Measurements from ENCODE around the gene HIVEP3. TPM values are rescaled to one million over a fixed set of nuclear protein-coding genes. Genes with fewer than 3 reads are reported as not detected.

Gene HIVEP3
- total RNA-seq, 2 donors from 2014 or later, result 2.3 to 12.8 TPM

DNA sequence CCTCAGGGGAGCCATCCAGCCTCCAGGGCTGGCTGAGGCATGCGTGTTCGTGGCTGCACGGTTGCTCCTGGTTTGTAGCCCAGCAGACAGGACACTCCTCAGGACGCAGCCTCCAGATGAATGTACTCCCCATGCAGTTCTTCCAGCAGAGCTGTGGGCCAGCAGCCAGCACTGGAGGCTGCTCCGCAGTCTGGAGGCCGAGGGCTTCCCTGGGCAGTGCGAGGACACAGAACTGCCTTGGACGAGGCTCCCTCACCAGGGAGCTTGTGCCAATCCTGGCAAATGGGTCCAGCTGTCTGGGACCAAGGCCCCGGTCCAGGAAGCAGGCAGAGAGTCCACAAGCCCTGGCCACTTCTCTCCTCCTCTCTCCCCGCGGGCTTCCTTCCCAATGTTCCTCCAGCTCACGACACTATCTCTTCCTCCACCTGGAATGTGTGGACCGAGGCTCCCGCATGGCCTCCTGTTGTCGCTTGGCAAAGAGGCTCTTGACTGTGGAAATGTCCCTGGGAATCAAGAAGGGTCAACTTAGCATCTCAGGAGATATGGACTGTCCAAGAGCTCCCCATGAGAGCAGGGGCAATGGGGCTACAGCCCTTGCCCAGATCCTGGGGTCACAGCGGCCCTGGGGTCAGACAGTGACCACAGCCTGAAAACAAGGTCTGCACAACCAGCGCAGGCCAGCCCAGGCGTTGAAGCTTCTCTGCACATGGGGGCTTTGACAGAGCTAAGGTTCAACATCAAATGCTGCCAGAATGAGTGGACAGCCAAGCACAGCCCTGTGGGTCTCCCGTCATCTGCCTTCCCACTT, 439.5 kb downstream of the HIVEP3 start:
- H3K27me3 ChIP-seq (replicated peaks; ENCODE audit: insufficient read depth), result no peaks in the 10 kb centered on the region
- H3K9me3 ChIP-seq, result no peaks in the 10 kb centered on the region
- H3K4me1 ChIP-seq (ENCODE audit: control insufficient read depth in 1 of 2, low read depth in 2 of 2), result peaks cover 20 to 57% of the 10 kb centered on the region in 2 donors
- H3K36me3 ChIP-seq, result no peaks in the 10 kb centered on the region
- TF ChIP-seq, protein P1, sequence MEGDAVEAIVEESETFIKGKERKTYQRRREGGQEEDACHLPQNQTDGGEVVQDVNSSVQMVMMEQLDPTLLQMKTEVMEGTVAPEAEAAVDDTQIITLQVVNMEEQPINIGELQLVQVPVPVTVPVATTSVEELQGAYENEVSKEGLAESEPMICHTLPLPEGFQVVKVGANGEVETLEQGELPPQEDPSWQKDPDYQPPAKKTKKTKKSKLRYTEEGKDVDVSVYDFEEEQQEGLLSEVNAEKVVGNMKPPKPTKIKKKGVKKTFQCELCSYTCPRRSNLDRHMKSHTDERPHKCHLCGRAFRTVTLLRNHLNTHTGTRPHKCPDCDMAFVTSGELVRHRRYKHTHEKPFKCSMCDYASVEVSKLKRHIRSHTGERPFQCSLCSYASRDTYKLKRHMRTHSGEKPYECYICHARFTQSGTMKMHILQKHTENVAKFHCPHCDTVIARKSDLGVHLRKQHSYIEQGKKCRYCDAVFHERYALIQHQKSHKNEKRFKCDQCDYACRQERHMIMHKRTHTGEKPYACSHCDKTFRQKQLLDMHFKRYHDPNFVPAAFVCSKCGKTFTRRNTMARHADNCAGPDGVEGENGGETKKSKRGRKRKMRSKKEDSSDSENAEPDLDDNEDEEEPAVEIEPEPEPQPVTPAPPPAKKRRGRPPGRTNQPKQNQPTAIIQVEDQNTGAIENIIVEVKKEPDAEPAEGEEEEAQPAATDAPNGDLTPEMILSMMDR (IDR thresholded peaks at IDR 0.05), result no peak
- ATAC-seq (ENCODE audit: insufficient number of reproducible peaks, low FRiP score, low read depth), result no peak
- no peak overlapping the region for H3K4me3 ChIP-seq
- no peak for DNase-seq (ENCODE audit: low spot score)
- peak overlapping the region in 1 of 2 donors; percentile 45 for H3K27ac ChIP-seq

DNA sequence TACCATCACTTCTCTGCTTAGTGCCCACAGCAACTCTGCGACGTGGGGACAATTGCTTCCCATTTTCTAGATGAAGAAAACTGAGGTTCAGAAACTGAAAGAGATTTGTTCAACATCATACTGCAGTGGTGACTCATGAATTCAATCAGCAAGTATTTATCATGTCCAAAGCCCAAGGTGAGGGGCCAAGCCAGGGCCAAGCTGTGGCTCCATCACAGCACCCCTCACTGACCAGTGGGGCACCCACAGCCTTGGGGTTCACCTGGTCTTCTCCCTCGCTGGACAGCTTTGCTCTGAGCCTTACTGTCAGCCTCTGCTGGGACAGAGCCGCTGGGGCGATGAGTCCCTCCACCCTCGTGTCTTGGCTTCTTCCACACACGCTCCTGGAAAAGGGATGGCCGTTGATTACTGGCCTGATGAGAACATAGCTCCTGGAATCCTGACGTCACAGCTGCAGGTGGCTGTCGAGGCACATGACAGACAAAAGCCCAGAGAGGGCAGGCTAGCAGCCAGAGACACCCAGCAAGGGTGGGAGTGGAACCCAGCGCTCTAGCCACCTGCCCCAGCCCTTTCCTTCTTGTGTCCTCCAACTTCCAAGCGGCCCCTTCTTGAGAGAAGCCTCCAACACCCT, 440.5 kb downstream of the HIVEP3 start:
- no peaks in the 10 kb centered on the region for H3K36me3 ChIP-seq
- H3K27ac ChIP-seq, result no peak overlapping the region
- no peaks in the 10 kb centered on the region for H3K27me3 ChIP-seq (replicated peaks; ENCODE audit: insufficient read depth)
- H3K4me1 ChIP-seq (ENCODE audit: control insufficient read depth in 1 of 2, low read depth in 2 of 2), result peaks cover 24 to 60% of the 10 kb centered on the region in 2 donors
- TF ChIP-seq, protein P1 (IDR thresholded peaks at IDR 0.05), result no peak
- H3K9me3 ChIP-seq, result no peaks in the 10 kb centered on the region
- ATAC-seq (ENCODE audit: insufficient number of reproducible peaks, low FRiP score, low read depth), result no peak
- no peak overlapping the region for H3K4me3 ChIP-seq
- DNase-seq (ENCODE audit: low spot score), result no peak

DNA sequence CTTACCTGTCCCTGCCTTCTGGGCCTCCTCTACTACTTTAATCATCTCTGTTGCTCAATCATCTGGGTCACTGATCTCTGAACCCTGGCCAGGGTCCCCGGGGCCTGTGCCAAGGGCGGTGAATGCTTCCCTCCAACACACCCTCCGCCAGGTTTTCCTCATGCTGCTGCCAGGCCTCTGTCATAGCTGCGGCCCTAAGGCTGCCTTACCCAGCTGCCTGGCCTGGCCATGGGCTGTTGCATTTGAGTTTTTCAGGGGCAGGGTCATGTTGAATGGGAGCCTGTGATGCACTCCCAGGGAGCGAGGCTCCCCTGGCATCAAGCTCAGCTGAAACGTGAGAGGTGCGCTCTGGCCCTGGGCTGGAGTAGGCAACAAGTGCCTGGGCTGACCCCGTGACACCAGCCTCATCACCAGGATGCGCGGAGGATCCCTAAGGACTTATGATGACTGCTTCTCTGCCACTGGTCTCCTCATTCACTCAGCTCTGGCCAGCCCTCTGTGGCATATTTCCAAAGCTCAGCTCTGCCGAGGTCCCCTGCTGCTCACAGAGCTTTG, 441.8 kb downstream of the HIVEP3 start:
- H3K4me1 ChIP-seq (ENCODE audit: control insufficient read depth in 1 of 2, low read depth in 2 of 2), result peaks cover 24 to 60% of the 10 kb centered on the region in 2 donors
- ATAC-seq (ENCODE audit: insufficient number of reproducible peaks, low FRiP score, low read depth) (no peak), DNase-seq (ENCODE audit: low spot score) (no peak)
- H3K9me3 ChIP-seq, result no peaks in the 10 kb centered on the region
- H3K27ac ChIP-seq, result no peak overlapping the region
- no peaks in the 10 kb centered on the region for H3K36me3 ChIP-seq
- no peak overlapping the region for H3K4me3 ChIP-seq
- TF ChIP-seq, protein P1 (IDR thresholded peaks at IDR 0.05), result no peak
- H3K27me3 ChIP-seq (replicated peaks; ENCODE audit: insufficient read depth), result no peaks in the 10 kb centered on the region

DNA sequence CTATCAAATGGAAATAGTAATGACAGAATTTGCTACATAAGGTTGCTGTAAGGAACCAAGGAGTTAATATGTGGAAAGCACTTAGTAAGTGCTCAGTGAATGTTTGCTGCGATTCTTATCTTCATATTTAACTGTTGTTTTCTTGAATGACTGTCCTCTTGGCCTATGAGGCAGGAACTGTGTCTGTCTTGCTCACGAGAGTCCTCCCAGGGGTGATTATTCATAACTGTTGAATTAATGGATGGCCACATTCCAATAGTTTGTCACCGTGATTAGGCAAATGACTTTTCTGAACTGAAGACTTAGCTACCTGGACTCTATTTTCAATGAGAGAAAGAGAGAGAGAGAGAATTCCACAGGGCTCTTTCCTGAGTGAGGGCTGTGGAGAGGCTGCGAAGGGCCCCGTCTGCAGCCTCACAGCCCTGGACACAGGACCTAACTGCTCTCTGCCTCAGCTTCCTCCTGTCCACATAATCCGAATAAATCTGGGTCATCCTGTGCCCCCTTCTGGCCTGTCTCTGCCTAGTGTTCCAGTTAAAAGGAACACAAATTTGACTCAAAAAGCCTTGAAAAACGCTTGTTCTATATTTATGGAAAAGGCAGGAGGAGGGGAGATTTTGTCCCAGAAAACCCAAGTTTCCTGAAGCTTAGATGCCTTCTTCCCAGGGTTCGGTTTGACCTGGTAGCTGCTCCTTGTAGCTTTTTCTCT, 442.7 kb downstream of the HIVEP3 start:
- H3K4me3 ChIP-seq, result no peak overlapping the region
- no peaks in the 10 kb centered on the region for H3K27me3 ChIP-seq (replicated peaks; ENCODE audit: insufficient read depth)
- TF ChIP-seq, protein P1 (IDR thresholded peaks at IDR 0.05), result no peak
- no peaks in the 10 kb centered on the region for H3K9me3 ChIP-seq
- no peaks in the 10 kb centered on the region for H3K36me3 ChIP-seq
- ATAC-seq (ENCODE audit: insufficient number of reproducible peaks, low FRiP score, low read depth), result no peak
- DNase-seq (ENCODE audit: low spot score), result no peak
- no peak overlapping the region for H3K27ac ChIP-seq
- H3K4me1 ChIP-seq (ENCODE audit: control insufficient read depth in 1 of 2, low read depth in 2 of 2), result peaks cover 24 to 60% of the 10 kb centered on the region in 2 donors

DNA sequence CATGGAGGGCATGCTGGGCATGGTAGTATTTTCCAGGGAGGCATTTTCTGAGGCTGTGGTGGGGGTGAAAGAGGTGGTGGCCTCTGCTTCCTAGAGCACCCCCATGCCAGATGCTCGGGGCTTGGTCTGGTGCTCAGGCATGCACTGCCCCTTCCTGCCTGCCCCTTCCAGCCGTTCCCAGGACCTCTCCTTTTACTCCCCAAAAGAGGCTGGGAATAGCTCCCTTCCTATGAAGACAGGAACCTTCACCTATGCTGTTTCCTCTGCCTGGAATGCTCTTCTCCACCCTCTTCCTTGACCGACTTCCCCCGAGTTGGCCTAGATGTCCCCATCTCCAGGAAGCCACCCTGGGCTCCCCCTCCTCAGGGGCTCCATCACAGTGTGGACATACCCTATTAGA, 443.4 kb downstream of the HIVEP3 start:
- DNase-seq (ENCODE audit: low spot score) (no peak), ATAC-seq (ENCODE audit: insufficient number of reproducible peaks, low FRiP score, low read depth) (no peak)
- TF ChIP-seq, protein P1 (IDR thresholded peaks at IDR 0.05), result no peak
- Histone ChIP-seq H3K9me3 (no peaks in the 10 kb centered on the region), H3K4me3 (no peak overlapping the region), H3K36me3 (no peaks in the 10 kb centered on the region), H3K4me1 (ENCODE audit: control insufficient read depth in 1 of 2, low read depth in 2 of 2) (peaks cover 24 to 56% of the 10 kb centered on the region in 2 donors), H3K27me3 (replicated peaks; ENCODE audit: insufficient read depth) (no peaks in the 10 kb centered on the region), H3K27ac (peak overlapping the region; percentile 52 to 61)
